KOPT-K1 (cell line): ENCODE data around the gene HS3ST5.

ENCODE experiments used
- H3K27ac ChIP-seq: fragments of 200-600 bp; sonication (generic); 2 replicates; pipeline ENCODE4 v1.5.1; 2016; ENCODE audit warnings: antibody characterized with exemption, mild to moderate bottlenecking, low read depth, low read length; ENCODE audit not compliant: poor library complexity, severe bottlenecking
- H3K36me3 ChIP-seq: fragments of 200-600 bp; sonication (generic); 2 replicates; pipeline ENCODE4 v1.5.1; 2017; ENCODE audit warnings: antibody characterized with exemption, mild to moderate bottlenecking, low read length, moderate library complexity; ENCODE audit not compliant: insufficient read depth
- H3K9me3 ChIP-seq: fragments of 200-600 bp; sonication (generic); 2 replicates; pipeline ENCODE4 v1.5.1; 2017; ENCODE audit warnings: antibody characterized with exemption, low read length, mild to moderate bottlenecking; ENCODE audit not compliant: insufficient read depth, poor library complexity, severe bottlenecking

HS3ST5 gene

GRCh38 chr6:114342826-114343781 lies at the start of gene HS3ST5:
HS3ST5 (minus strand) TSS chr6:114343023; CDS start chr6:114062845, 280,178 bp downstream.
- Histone ChIP-seq H3K27ac (no peak within 1 kb of the TSS), H3K36me3 (no peaks in the 10 kb centered on the region), H3K9me3 (no peaks in the 10 kb centered on the region)

- no peak overlapping the region for H3K27ac ChIP-seq
- H3K9me3 ChIP-seq = no peaks in the 10 kb centered on the region
- H3K36me3 ChIP-seq = no peaks in the 10 kb centered on the region
Observed at GRCh38 chr6:114390176-114390575, 47.4 kb upstream of the HS3ST5 start.

- Histone ChIP-seq H3K36me3 (no peaks in the 10 kb centered on the region), H3K9me3 (no peaks in the 10 kb centered on the region), H3K27ac (no peak overlapping the region)
Observed at GRCh38 chr6:114389111-114389510, 46.3 kb upstream of the HS3ST5 start.

GRCh38 chr6:114382406-114382805 lies 39.6 kb upstream of the HS3ST5 start:
- no peaks in the 10 kb centered on the region for H3K9me3 ChIP-seq
- no peaks in the 10 kb centered on the region for H3K36me3 ChIP-seq
- H3K27ac ChIP-seq = no peak overlapping the region

GRCh38 chr6:114377881-114378280 lies 35.1 kb upstream of the HS3ST5 start:
- H3K36me3 ChIP-seq = no peaks in the 10 kb centered on the region
- H3K27ac ChIP-seq = no peak overlapping the region
- H3K9me3 ChIP-seq = no peaks in the 10 kb centered on the region

GRCh38 chr6:114376611-114377175 lies 33.9 kb upstream of the HS3ST5 start:
- Histone ChIP-seq H3K9me3 (no peaks in the 10 kb centered on the region), H3K36me3 (no peaks in the 10 kb centered on the region)

GRCh38 chr6:114375541-114376192 lies 32.8 kb upstream of the HS3ST5 start:
- Histone ChIP-seq H3K36me3 (no peaks in the 10 kb centered on the region), H3K9me3 (no peaks in the 10 kb centered on the region), H3K27ac (no peak overlapping the region)

More at GRCh38 chr6:114376611-114377175, 33.9 kb upstream of the HS3ST5 start:
- H3K27ac ChIP-seq = no peak overlapping the region

GRCh38 chr6:114367315-114367961 lies 24.6 kb upstream of the HS3ST5 start:
- Histone ChIP-seq H3K9me3 (no peaks in the 10 kb centered on the region), H3K27ac (no peak overlapping the region), H3K36me3 (no peaks in the 10 kb centered on the region)

GRCh38 chr6:114366899-114367298 lies 24.1 kb upstream of the HS3ST5 start:
- no peak overlapping the region for H3K27ac ChIP-seq
- H3K9me3 ChIP-seq = no peaks in the 10 kb centered on the region
- H3K36me3 ChIP-seq = no peaks in the 10 kb centered on the region

GRCh38 chr6:114364301-114364700 lies 21.5 kb upstream of the HS3ST5 start:
- Histone ChIP-seq H3K27ac (no peak overlapping the region), H3K36me3 (no peaks in the 10 kb centered on the region), H3K9me3 (no peaks in the 10 kb centered on the region)

GRCh38 chr6:114362957-114363356 lies 20.1 kb upstream of the HS3ST5 start:
- no peaks in the 10 kb centered on the region for H3K36me3 ChIP-seq
- no peaks in the 10 kb centered on the region for H3K9me3 ChIP-seq
- H3K27ac ChIP-seq = no peak overlapping the region

GRCh38 chr6:114362396-114362795 lies 19.6 kb upstream of the HS3ST5 start:
- no peak overlapping the region for H3K27ac ChIP-seq
- no peaks in the 10 kb centered on the region for H3K36me3 ChIP-seq
- H3K9me3 ChIP-seq = no peaks in the 10 kb centered on the region

GRCh38 chr6:114361036-114361435 lies 18.2 kb upstream of the HS3ST5 start:
- no peaks in the 10 kb centered on the region for H3K9me3 ChIP-seq
- no peaks in the 10 kb centered on the region for H3K36me3 ChIP-seq
- no peak overlapping the region for H3K27ac ChIP-seq

GRCh38 chr6:114355300-114355699 lies 12.5 kb upstream of the HS3ST5 start:
- H3K36me3 ChIP-seq = no peaks in the 10 kb centered on the region
- H3K27ac ChIP-seq = no peak overlapping the region
- no peaks in the 10 kb centered on the region for H3K9me3 ChIP-seq

GRCh38 chr6:114354482-114354881 lies 11.7 kb upstream of the HS3ST5 start:
- Histone ChIP-seq H3K36me3 (no peaks in the 10 kb centered on the region), H3K9me3 (no peaks in the 10 kb centered on the region), H3K27ac (no peak overlapping the region)
